ENCODE measurements around the gene DKK3. TPM values are rescaled to one million over a fixed set of nuclear protein-coding genes. Genes with fewer than 3 reads are reported as not detected.

DKK3 gene
- polyA plus RNA-seq, 3 donors, result not detected

- intact Hi-C loops (cut with micrococcal nuclease), result no loop called here
- Histone ChIP-seq H3K27ac (ENCODE audit: low read depth in 1 of 2, low read length in 2 of 2) (no peak overlapping the region), H3K27me3 (ENCODE audit: control insufficient read depth in 2 of 2, insufficient read depth in 2 of 2, low read length in 2 of 2) (peaks cover 0 to 2% of the 10 kb centered on the region in 2 donors), H3K4me1 (ENCODE audit: control insufficient read depth in 1 of 2, insufficient read depth in 2 of 2, low read length in 2 of 2) (no peaks in the 10 kb centered on the region), H3K4me2 (replicated peaks; ENCODE audit: extremely low read depth, low read length, poor library complexity, severe bottlenecking) (no peak overlapping the region), H4K20me1 (ENCODE audit: insufficient read depth, low read length) (no peaks in the 10 kb centered on the region), H3K36me3 (replicated peaks in 1 of 2; ENCODE audit: control insufficient read depth in 1 of 2, insufficient read depth in 2 of 2, low read length in 2 of 2) (no peaks in the 10 kb centered on the region), H3K4me3 (replicated peaks in 1 of 3; ENCODE audit: low read depth in 2 of 3, low read length in 3 of 3) (no peak overlapping the region), H3K9ac (ENCODE audit: insufficient read depth, low read length, poor library complexity, severe bottlenecking) (no peak overlapping the region), H3K9me3 (replicated peaks in 1 of 2; ENCODE audit: control insufficient read depth in 1 of 2, insufficient read depth in 1 of 2, low read length in 2 of 2) (peaks cover 7 to 10% of the 10 kb centered on the region in 2 donors), H3K79me2 (ENCODE audit: insufficient read depth, low read length) (no peaks in the 10 kb centered on the region), H2AFZ (ENCODE audit: insufficient read depth, low read depth, low read length, poor library complexity, severe bottlenecking) (no peak overlapping the region)
- Mint-ChIP-seq H3K9me3 (peaks cover 6 to 20% (median 17%) of the 10 kb centered on the region in 7 donors), H3K4me1 (no peaks in the 10 kb centered on the region), H3K27me3 (ENCODE audit: low read depth in 3 of 3) (peaks cover 0 to 2% (median 2%) of the 10 kb centered on the region in 3 donors), H3K4me3 (no peak overlapping the region), H3K36me3 (no peaks in the 10 kb centered on the region), H3K27ac (no peak overlapping the region)
- TF ChIP-seq CTCF (IDR thresholded peaks at IDR 0.05), result no peak
- WGBS (ENCODE audit: insufficient coverage), result no CpG with 5 or more reads among the region's 2 CpGs
- no peak for DNase-seq
These were observed 24.5 kb upstream of the DKK3 start for GRCh38 chr11:12032968-12033367.

- DNase-seq, result no peak
- peaks cover 17 to 19% of the 10 kb centered on the region in 2 donors for H3K9me3 ChIP-seq (replicated peaks in 1 of 2; ENCODE audit: control insufficient read depth in 1 of 2, insufficient read depth in 1 of 2, low read length in 2 of 2)
- intact Hi-C loops (cut with micrococcal nuclease), result no loop called here
- peaks cover 0 to 2% of the 10 kb centered on the region in 2 donors for H3K27me3 ChIP-seq (ENCODE audit: control insufficient read depth in 2 of 2, insufficient read depth in 2 of 2, low read length in 2 of 2)
- H3K4me3 ChIP-seq (replicated peaks in 1 of 3; ENCODE audit: low read depth in 2 of 3, low read length in 3 of 3), result no peak overlapping the region
- H3K27me3 Mint-ChIP-seq (ENCODE audit: low read depth in 3 of 3), result peaks cover 0 to 4% (median 2%) of the 10 kb centered on the region in 3 donors
- H3K9ac ChIP-seq (ENCODE audit: insufficient read depth, low read length, poor library complexity, severe bottlenecking), result no peak overlapping the region
- H3K4me2 ChIP-seq (replicated peaks; ENCODE audit: extremely low read depth, low read length, poor library complexity, severe bottlenecking), result no peak overlapping the region
- H3K4me1 Mint-ChIP-seq, result peaks cover 5% of the 10 kb centered on the region
- no peak overlapping the region for H3K27ac ChIP-seq (ENCODE audit: low read depth in 1 of 2, low read length in 2 of 2)
- H2AFZ ChIP-seq (ENCODE audit: insufficient read depth, low read depth, low read length, poor library complexity, severe bottlenecking), result no peak overlapping the region
- peaks cover 16 to 30% (median 22%) of the 10 kb centered on the region in 7 donors for H3K9me3 Mint-ChIP-seq
- no peak overlapping the region for H3K4me3 Mint-ChIP-seq
- no peak for TF ChIP-seq CTCF (IDR thresholded peaks at IDR 0.05)
- no peaks in the 10 kb centered on the region for H3K79me2 ChIP-seq (ENCODE audit: insufficient read depth, low read length)
- H3K36me3 Mint-ChIP-seq, result no peaks in the 10 kb centered on the region
- H3K27ac Mint-ChIP-seq, result no peak overlapping the region
- peaks cover under 1 to 2% of the 10 kb centered on the region in 2 donors for H3K4me1 ChIP-seq (ENCODE audit: control insufficient read depth in 1 of 2, insufficient read depth in 2 of 2, low read length in 2 of 2)
- no peaks in the 10 kb centered on the region for H4K20me1 ChIP-seq (ENCODE audit: insufficient read depth, low read length)
- WGBS (ENCODE audit: insufficient coverage), result 100% methylated on average over 1 of the region's 4 CpGs
- no peaks in the 10 kb centered on the region for H3K36me3 ChIP-seq (replicated peaks in 1 of 2; ENCODE audit: control insufficient read depth in 1 of 2, insufficient read depth in 2 of 2, low read length in 2 of 2)
These were observed 23.6 kb upstream of the DKK3 start for GRCh38 chr11:12031856-12032544.
